Measurements from ENCODE around the gene OOEP.

Gene OOEP

DNA sequence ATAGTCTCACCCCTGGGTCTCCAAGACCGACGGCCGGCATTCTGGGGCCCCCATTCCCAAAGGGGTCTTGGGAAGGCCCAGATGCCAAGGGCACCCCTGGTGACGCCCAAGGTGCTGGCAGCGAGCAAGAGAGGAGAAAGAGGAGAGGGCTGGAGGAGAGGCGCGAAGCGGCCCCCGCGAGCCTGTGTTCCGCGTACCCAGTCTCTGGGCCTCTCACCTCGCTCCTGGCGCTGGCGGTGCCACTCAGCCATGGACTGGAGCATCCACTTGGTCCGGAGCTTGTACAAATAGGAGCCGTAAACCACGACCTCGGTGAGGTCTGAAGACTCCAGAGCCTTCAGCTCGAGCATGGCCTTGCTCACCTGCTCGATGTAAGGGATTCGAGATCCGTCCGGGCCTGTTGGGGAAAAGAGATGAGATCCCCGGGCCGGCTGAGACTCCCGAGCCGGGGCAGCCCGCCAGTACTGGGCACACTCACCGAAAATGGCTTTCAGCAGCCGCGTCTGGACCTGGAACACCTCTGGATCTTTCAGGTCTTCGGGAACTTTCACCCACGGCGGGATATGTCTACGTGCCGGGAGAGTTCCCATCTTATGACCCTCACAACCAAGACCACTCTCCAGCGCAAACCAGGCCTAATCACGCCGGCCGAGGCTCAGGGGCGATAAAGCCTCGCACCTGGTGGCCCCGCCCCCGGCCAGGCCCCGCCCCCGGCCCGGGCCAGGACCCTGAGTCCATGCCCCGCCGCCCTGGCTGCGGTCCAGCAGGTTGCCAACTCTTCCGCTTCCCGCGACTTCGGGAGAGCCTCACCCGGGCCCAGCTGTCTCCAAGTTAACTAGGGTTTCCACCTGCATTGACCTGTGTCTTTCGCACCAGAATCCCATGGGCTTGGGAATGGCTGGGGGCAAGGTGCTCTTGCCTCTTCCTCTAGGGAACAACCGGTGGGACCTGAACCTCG, 15.8 kb downstream of the OOEP start, which contains the start of gene DPPA5:
Gene DPPA5 (minus strand): TSS at position 641 of the 958 bp plus-strand sequence. CDS start 51 bp downstream, at position 590.
- H3K27ac ChIP-seq (ENCODE audit: extremely low read depth, low read depth, low read length), result no peak within 1 kb of the TSS
- no peaks in the 10 kb centered on the region for H3K4me1 ChIP-seq (ENCODE audit: control insufficient read depth, insufficient read depth, low read length)
- no peak within 1 kb of the TSS for H3K4me3 ChIP-seq (ENCODE audit: low read depth, low read length)
- ChIA-PET CTCF (interaction anchor here (0.7 kb wide), 1 partner anchor 18 kb away, joined by 3 read pairs; no protein-coding TSS in a partner anchor), POLR2A (no interaction called here)
- H3K9me3 ChIP-seq (ENCODE audit: control insufficient read depth, insufficient read depth, low read depth, low read length), result no peaks in the 10 kb centered on the region
- H3K36me3 ChIP-seq (ENCODE audit: control insufficient read depth in 2 of 2, insufficient read depth in 1 of 2, low read length in 2 of 2), result no peaks in the 10 kb centered on the region
- TF ChIP-seq, protein P1, sequence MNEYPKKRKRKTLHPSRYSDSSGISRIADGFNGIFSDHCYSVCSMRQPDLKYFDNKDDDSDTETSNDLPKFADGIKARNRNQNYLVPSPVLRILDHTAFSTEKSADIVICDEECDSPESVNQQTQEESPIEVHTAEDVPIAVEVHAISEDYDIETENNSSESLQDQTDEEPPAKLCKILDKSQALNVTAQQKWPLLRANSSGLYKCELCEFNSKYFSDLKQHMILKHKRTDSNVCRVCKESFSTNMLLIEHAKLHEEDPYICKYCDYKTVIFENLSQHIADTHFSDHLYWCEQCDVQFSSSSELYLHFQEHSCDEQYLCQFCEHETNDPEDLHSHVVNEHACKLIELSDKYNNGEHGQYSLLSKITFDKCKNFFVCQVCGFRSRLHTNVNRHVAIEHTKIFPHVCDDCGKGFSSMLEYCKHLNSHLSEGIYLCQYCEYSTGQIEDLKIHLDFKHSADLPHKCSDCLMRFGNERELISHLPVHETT (tag by site-specific recombination; IDR thresholded peaks at IDR 0.05), result no peak
- TF ChIP-seq ZNF146 (tag by site-specific recombination; IDR thresholded peaks at IDR 0.05) (no peak), ZNF239 (tag by site-specific recombination; IDR thresholded peaks at IDR 0.05) (no peak), MYNN (tag by site-specific recombination; IDR thresholded peaks at IDR 0.05; ENCODE audit: borderline replicate concordance) (no peak), ZNF792 (tag by site-specific recombination; IDR thresholded peaks at IDR 0.05) (no peak), ZNF791 (tag by site-specific recombination; IDR thresholded peaks at IDR 0.05) (no peak), ZNF175 (tag by site-specific recombination; IDR thresholded peaks at IDR 0.05) (no peak)
- TF ChIP-seq, protein P2, sequence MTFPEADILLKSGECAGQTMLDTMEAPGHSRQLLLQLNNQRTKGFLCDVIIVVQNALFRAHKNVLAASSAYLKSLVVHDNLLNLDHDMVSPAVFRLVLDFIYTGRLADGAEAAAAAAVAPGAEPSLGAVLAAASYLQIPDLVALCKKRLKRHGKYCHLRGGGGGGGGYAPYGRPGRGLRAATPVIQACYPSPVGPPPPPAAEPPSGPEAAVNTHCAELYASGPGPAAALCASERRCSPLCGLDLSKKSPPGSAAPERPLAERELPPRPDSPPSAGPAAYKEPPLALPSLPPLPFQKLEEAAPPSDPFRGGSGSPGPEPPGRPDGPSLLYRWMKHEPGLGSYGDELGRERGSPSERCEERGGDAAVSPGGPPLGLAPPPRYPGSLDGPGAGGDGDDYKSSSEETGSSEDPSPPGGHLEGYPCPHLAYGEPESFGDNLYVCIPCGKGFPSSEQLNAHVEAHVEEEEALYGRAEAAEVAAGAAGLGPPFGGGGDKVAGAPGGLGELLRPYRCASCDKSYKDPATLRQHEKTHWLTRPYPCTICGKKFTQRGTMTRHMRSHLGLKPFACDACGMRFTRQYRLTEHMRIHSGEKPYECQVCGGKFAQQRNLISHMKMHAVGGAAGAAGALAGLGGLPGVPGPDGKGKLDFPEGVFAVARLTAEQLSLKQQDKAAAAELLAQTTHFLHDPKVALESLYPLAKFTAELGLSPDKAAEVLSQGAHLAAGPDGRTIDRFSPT (tag by site-specific recombination; IDR thresholded peaks at IDR 0.05), result no peak

DNA sequence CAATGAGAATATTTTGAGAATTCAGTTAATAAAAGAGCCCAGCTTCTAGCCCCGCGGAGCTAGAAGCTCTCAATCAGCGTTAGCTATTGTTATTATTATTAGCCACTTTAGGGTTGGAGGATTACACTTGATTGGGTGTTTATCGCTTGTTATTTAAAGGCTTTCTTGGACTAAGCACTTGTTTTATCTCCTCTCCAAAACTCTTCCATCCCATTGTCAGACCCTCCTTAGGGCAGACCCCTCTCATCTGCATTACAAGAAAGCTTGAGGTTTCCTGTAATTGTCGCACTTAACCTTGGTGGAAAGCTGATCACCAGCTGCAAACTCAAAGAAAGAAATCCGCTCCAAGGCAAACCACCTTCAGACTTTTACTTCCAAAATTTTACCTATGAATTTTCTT, 20.4 kb downstream of the OOEP start:
- Histone ChIP-seq H3K9me3 (ENCODE audit: control insufficient read depth, insufficient read depth, low read depth, low read length) (no peaks in the 10 kb centered on the region), H3K27ac (ENCODE audit: extremely low read depth, low read depth, low read length) (no peak overlapping the region), H3K36me3 (ENCODE audit: control insufficient read depth in 2 of 2, insufficient read depth in 1 of 2, low read length in 2 of 2) (no peaks in the 10 kb centered on the region), H3K4me3 (ENCODE audit: low read depth, low read length) (no peak overlapping the region), H3K4me1 (ENCODE audit: control insufficient read depth, insufficient read depth, low read length) (no peaks in the 10 kb centered on the region)
- ChIA-PET CTCF (interaction anchor here (1.0 to 1.4 kb wide), 2 partner anchors 8 to 25 kb away, joined by 3 to 4 read pairs; no protein-coding TSS in a partner anchor), POLR2A (interaction anchor here (0.8 kb wide), 1 partner anchor 32 kb away, joined by 5 read pairs; no protein-coding TSS in a partner anchor)
- no peak for TF ChIP-seq ZNF843 (tag by site-specific recombination; IDR thresholded peaks at IDR 0.05)
- TF ChIP-seq GFI1B (tag by site-specific recombination; IDR thresholded peaks at IDR 0.05), result no peak
- TF ChIP-seq, protein P3, sequence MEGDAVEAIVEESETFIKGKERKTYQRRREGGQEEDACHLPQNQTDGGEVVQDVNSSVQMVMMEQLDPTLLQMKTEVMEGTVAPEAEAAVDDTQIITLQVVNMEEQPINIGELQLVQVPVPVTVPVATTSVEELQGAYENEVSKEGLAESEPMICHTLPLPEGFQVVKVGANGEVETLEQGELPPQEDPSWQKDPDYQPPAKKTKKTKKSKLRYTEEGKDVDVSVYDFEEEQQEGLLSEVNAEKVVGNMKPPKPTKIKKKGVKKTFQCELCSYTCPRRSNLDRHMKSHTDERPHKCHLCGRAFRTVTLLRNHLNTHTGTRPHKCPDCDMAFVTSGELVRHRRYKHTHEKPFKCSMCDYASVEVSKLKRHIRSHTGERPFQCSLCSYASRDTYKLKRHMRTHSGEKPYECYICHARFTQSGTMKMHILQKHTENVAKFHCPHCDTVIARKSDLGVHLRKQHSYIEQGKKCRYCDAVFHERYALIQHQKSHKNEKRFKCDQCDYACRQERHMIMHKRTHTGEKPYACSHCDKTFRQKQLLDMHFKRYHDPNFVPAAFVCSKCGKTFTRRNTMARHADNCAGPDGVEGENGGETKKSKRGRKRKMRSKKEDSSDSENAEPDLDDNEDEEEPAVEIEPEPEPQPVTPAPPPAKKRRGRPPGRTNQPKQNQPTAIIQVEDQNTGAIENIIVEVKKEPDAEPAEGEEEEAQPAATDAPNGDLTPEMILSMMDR (tag by site-specific recombination; IDR thresholded peaks at IDR 0.05), result no peak
- TF ChIP-seq SP7 (tag by site-specific recombination; IDR thresholded peaks at IDR 0.05), result no peak
- no peak for TF ChIP-seq ZNF211 (tag by site-specific recombination; IDR thresholded peaks at IDR 0.05; ENCODE audit: low read depth)
- TF ChIP-seq GLIS2 (tag by site-specific recombination; IDR thresholded peaks at IDR 0.05), result no peak
- TF ChIP-seq ZNF138 (tag by site-specific recombination; IDR thresholded peaks at IDR 0.05; ENCODE audit: borderline replicate concordance), result no peak
- no peak for TF ChIP-seq ZBTB1 (tag by site-specific recombination; IDR thresholded peaks at IDR 0.05)
- no peak for TF ChIP-seq OSR2 (tag by site-specific recombination; IDR thresholded peaks at IDR 0.05)
- TF ChIP-seq ZNF324 (tag by site-specific recombination; IDR thresholded peaks at IDR 0.05), result no peak
- no peak for TF ChIP-seq ZNF529 (tag by site-specific recombination; IDR thresholded peaks at IDR 0.05; ENCODE audit: insufficient replicate concordance)
- TF ChIP-seq, protein P4, sequence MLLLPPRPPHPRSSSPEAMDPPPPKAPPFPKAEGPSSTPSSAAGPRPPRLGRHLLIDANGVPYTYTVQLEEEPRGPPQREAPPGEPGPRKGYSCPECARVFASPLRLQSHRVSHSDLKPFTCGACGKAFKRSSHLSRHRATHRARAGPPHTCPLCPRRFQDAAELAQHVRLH (tag by site-specific recombination; IDR thresholded peaks at IDR 0.05), result no peak
- no peak for TF ChIP-seq ZNF654 (tag by site-specific recombination; IDR thresholded peaks at IDR 0.05; ENCODE audit: low read depth)
- TF ChIP-seq KLF8 (tag by site-specific recombination; IDR thresholded peaks at IDR 0.05), result no peak
- TF ChIP-seq, protein P5, sequence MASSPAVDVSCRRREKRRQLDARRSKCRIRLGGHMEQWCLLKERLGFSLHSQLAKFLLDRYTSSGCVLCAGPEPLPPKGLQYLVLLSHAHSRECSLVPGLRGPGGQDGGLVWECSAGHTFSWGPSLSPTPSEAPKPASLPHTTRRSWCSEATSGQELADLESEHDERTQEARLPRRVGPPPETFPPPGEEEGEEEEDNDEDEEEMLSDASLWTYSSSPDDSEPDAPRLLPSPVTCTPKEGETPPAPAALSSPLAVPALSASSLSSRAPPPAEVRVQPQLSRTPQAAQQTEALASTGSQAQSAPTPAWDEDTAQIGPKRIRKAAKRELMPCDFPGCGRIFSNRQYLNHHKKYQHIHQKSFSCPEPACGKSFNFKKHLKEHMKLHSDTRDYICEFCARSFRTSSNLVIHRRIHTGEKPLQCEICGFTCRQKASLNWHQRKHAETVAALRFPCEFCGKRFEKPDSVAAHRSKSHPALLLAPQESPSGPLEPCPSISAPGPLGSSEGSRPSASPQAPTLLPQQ (tag by site-specific recombination; IDR thresholded peaks at IDR 0.05), result no peak
- TF ChIP-seq ZIC2 (tag by site-specific recombination; IDR thresholded peaks at IDR 0.05), result no peak
- no peak for TF ChIP-seq ZNF629 (tag by site-specific recombination; IDR thresholded peaks at IDR 0.05)
- TF ChIP-seq, protein P6, sequence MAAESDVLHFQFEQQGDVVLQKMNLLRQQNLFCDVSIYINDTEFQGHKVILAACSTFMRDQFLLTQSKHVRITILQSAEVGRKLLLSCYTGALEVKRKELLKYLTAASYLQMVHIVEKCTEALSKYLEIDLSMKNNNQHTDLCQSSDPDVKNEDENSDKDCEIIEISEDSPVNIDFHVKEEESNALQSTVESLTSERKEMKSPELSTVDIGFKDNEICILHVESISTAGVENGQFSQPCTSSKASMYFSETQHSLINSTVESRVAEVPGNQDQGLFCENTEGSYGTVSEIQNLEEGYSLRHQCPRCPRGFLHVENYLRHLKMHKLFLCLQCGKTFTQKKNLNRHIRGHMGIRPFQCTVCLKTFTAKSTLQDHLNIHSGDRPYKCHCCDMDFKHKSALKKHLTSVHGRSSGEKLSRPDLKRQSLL (tag by site-specific recombination; IDR thresholded peaks at IDR 0.05), result no peak
- TF ChIP-seq ZBTB7A (tag by site-specific recombination; IDR thresholded peaks at IDR 0.05; ENCODE audit: low read depth), result no peak
